ENCODE measurements around the gene ELL. TPM values are rescaled to one million over a fixed set of nuclear protein-coding genes. Genes with fewer than 3 reads are reported as not detected.

Gene ELL
- total RNA-seq, 1 donor from 2014 or later: 7.9 TPM

DNA sequence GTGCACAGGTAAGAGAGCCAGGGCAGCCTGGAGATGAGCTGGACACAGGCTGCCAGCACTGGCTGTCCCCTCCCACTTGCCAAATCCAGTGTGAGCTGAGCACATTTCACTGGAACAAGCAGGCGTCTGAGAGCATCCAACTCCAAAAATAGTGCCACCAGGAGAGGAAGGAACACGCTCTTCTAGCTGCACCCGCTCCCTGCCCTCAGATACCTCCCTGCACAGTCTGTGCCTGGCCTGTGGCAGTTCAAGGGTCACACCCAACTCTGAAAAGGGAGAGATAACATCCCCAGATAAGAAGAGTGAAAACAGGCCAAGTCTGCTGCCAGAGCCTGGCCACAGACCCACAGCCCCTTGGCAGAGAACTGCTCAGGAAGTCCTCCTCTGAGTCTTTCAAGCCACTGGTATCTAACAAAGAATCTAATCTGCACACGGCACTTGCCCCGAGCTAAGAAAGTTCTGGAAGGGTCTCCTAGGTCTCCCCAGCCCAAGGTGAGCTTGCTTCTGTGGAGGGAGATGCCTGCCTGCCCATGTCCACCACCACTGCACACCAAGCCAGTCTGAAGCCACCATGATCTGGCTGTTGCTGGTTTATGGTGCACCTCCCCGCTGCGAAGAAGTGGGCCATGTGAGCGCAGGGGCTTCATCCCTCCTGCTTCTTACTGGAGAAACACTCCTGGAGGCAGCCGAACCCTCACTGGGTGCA lies 14.7 kb downstream of the ELL start:
- intact Hi-C loops (cut with micrococcal nuclease): no loop called here
- TF ChIP-seq, protein P1, sequence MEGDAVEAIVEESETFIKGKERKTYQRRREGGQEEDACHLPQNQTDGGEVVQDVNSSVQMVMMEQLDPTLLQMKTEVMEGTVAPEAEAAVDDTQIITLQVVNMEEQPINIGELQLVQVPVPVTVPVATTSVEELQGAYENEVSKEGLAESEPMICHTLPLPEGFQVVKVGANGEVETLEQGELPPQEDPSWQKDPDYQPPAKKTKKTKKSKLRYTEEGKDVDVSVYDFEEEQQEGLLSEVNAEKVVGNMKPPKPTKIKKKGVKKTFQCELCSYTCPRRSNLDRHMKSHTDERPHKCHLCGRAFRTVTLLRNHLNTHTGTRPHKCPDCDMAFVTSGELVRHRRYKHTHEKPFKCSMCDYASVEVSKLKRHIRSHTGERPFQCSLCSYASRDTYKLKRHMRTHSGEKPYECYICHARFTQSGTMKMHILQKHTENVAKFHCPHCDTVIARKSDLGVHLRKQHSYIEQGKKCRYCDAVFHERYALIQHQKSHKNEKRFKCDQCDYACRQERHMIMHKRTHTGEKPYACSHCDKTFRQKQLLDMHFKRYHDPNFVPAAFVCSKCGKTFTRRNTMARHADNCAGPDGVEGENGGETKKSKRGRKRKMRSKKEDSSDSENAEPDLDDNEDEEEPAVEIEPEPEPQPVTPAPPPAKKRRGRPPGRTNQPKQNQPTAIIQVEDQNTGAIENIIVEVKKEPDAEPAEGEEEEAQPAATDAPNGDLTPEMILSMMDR (IDR thresholded peaks at IDR 0.05; ENCODE audit: borderline replicate concordance): no peak
- Histone ChIP-seq H3K27ac (replicated peaks) (peak overlapping the region; percentile 94), H3K4me3 (peak overlapping the region; percentile 5), H3K36me3 (no peaks in the 10 kb centered on the region), H3K4me1 (peaks cover 91% of the 10 kb centered on the region), H3K27me3 (ENCODE audit: low read depth) (no peaks in the 10 kb centered on the region), H3K9me3 (replicated peaks) (no peaks in the 10 kb centered on the region)
- peak; percentile 65 for DNase-seq

GRCh38 chr19:18506101-18506930 lies 15.6 kb downstream of the ELL start:
- TF ChIP-seq, protein P1 (IDR thresholded peaks at IDR 0.05; ENCODE audit: borderline replicate concordance): no peak
- Histone ChIP-seq H3K36me3 (no peaks in the 10 kb centered on the region), H3K27ac (replicated peaks) (peak overlapping the region; percentile 94), H3K4me3 (peak overlapping the region; percentile 5), H3K4me1 (peaks cover 94% of the 10 kb centered on the region), H3K9me3 (replicated peaks) (no peaks in the 10 kb centered on the region), H3K27me3 (ENCODE audit: low read depth) (no peaks in the 10 kb centered on the region)
- intact Hi-C loops (cut with micrococcal nuclease): no loop called here
- DNase-seq: peak; percentile 45

GRCh38 chr19:18504886-18505610 lies 16.8 kb downstream of the ELL start:
- Histone ChIP-seq H3K36me3 (no peaks in the 10 kb centered on the region), H3K27me3 (ENCODE audit: low read depth) (no peaks in the 10 kb centered on the region), H3K4me1 (peaks cover 99% of the 10 kb centered on the region), H3K9me3 (replicated peaks) (no peaks in the 10 kb centered on the region), H3K27ac (replicated peaks) (peak overlapping the region; percentile 94), H3K4me3 (no peak overlapping the region)
- intact Hi-C loops (cut with micrococcal nuclease): no loop called here
- DNase-seq: no peak
- TF ChIP-seq, protein P1 (IDR thresholded peaks at IDR 0.05; ENCODE audit: borderline replicate concordance): no peak

DNA sequence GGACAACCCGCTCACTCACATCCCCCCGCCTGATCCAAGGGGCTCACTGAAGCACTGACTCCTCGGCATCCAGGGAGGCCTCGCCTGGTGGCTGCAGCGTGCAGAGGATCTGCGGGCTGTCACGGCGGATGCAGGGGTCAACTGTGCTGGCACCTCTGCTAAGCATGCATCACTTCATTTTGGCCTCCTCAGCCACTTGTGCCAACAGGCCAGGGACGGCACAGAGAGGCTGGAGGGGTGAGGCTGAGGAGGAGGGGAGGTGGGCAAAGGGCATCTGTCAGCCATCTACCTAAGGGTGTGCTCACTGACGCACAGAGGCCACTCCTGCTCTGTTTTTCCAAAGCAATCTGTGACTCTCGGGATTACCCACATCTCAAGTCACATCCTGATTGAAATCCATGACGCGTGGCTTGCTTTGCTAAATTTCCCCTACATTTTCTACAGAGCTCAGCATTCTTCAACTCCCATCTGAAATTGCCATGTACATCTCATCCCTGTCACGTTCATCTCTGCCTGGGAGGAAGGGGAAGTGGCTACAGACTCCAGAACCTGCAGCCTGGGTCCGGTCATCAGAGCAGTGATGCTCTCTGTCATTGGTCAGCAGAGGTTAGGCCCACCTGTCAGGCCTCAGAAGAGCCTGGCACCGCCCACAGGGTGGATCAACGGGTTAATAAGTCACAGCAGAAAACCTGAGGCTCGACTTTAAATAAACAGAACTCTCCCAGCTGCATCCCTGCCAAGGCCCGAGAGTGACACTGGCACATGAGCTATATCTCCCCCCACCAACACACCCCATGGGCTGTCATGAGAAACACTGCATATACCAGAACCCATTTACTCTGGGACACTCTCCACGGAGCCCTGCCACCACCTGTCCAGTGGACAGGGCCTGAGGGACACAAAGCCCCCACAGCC lies 17.6 kb downstream of the ELL start:
- DNase-seq: no peak
- Histone ChIP-seq H3K36me3 (no peaks in the 10 kb centered on the region), H3K9me3 (replicated peaks) (no peaks in the 10 kb centered on the region), H3K27me3 (ENCODE audit: low read depth) (no peaks in the 10 kb centered on the region), H3K27ac (replicated peaks) (peak overlapping the region; percentile 94), H3K4me3 (no peak overlapping the region), H3K4me1 (peaks cover 100% of the 10 kb centered on the region)
- TF ChIP-seq, protein P1 (IDR thresholded peaks at IDR 0.05; ENCODE audit: borderline replicate concordance): no peak
- intact Hi-C loops (cut with micrococcal nuclease): no loop called here

Measured in left ventricle myocardium inferior (tissue), 1 donor.